ENCODE data around the gene FABP3. TPM values are rescaled to one million over a fixed set of nuclear protein-coding genes. Genes with fewer than 3 reads are reported as not detected.

Gene FABP3
- total and polyA plus RNA-seq, 2 donors (not counting 3 experiments of a cell fraction or from before 2014, with no cell fraction given): 0.84 to 2.6 TPM

DNA sequence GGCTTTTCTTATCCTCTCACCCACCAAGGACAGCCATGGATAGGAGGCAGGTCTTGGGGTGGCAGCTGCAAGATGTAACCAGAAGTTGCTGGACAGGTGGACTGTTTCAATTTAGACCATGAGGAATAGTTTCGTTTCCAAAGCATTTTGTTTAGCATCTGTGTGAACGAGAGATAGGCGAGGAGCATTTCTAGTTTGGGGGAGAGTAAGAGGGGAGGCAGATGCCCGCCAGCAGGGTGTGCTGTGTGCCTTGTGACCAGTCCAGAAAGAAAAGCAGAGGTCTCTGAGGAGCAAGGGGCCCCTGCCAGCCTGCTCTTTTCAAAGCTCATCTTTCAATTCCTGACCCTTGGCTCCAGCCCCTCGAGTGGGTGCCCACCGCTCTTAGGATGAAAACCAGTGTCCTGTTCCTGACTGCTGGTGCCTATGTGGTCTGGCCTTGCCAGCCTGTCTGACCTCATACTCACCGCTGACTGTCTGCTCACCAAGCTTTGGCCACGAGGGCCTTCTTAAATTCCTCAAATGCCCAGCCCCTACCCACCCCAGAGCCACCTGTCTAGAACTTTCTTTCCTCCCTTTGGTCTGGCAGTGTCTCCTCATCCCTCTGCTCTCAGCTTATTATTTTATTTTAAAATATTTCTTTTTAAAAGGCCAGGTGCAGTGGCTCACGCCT is 48.6 kb upstream of the FABP3 start:
- POLR2A ChIA-PET: no interaction called here
- Histone ChIP-seq H3K9me1 (replicated peaks; ENCODE audit: control insufficient read depth, extremely low read depth, insufficient read depth, low read length) (no peaks in the 10 kb centered on the region), H3K4me1 (ENCODE audit: control insufficient read depth, extremely low read depth, insufficient read depth, low read length) (peaks cover 4% of the 10 kb centered on the region), H3K79me2 (ENCODE audit: control insufficient read depth, insufficient read depth, low read length) (no peaks in the 10 kb centered on the region), H3K27me3 (ENCODE audit: control insufficient read depth in 2 of 2, insufficient read depth in 2 of 2, low read length in 2 of 2) (no peaks in the 10 kb centered on the region), H3K4me2 (ENCODE audit: insufficient read depth, low read length) (no peak overlapping the region), H2AFZ (ENCODE audit: low read depth, low read length) (no peak overlapping the region), H3K4me3 (replicated peaks in 1 of 3; ENCODE audit: insufficient read depth in 1 of 3, low read depth in 1 of 3, low read length in 3 of 3) (no peak overlapping the region), H4K20me1 (replicated peaks; ENCODE audit: control insufficient read depth, extremely low read depth, insufficient read depth, low read length) (no peaks in the 10 kb centered on the region), H3K27ac (ENCODE audit: insufficient read depth, low read depth, low read length) (no peak overlapping the region), H3K36me3 (ENCODE audit: control insufficient read depth in 2 of 2, extremely low read depth in 1 of 2, insufficient read depth in 2 of 2, low read length in 2 of 2) (no peaks in the 10 kb centered on the region), H3K9ac (replicated peaks; ENCODE audit: extremely low read depth, insufficient read depth, low read length) (no peak overlapping the region), H3K9me3 (replicated peaks; ENCODE audit: control insufficient read depth, insufficient read depth, low read length) (no peaks in the 10 kb centered on the region)
- FAIRE-seq (peak; percentile 54), DNase-seq (ENCODE audit: low read depth, low spot score) (no peak)
- CTCF ChIA-PET: interaction anchor here (0.7 to 17.5 kb wide), 20 partner anchors 8 to 368 kb away, joined by 3 to 236 read pairs (median 4); partner anchors contain the start of genes FABP3, SNRNP40 and ZCCHC17
- dilution Hi-C loops (cut with MboI; ENCODE audit: extremely low pct_ligation_motif_present, low sequenced_read_pairs): no loop called here
- TF ChIP-seq POLR2AphosphoS5 (IDR thresholded peaks at IDR 0.05; ENCODE audit: insufficient read depth, low read depth, low read length): no peak
- TF ChIP-seq GATA2 (IDR thresholded peaks at IDR 0.05; ENCODE audit: insufficient read depth, insufficient read length, low read depth, low read length): no peak
- peak; percentile 28 to 57 for TF ChIP-seq CTCF (IDR thresholded peaks at IDR 0.05; ENCODE audit: extremely low read depth in 1 of 2, insufficient read depth in 1 of 2, low read depth in 1 of 2, low read length in 2 of 2)
- BruUV-seq (replicated peaks): no TSS peak
- intact Hi-C loops (cut with micrococcal nuclease): loop anchor here (1.0 kb wide), 5 partner anchors 27 to 237 kb away; partner anchors contain the start of genes FABP3 and SNRNP40

- CTCF ChIA-PET: interaction anchor here (0.7 to 17.5 kb wide), 9 partner anchors 12 to 368 kb away, joined by 3 to 236 read pairs (median 8); partner anchors contain the start of gene FABP3
- no peak overlapping the region for H3K27ac ChIP-seq (ENCODE audit: insufficient read depth, low read depth, low read length)
- H3K36me3 ChIP-seq (ENCODE audit: control insufficient read depth in 2 of 2, extremely low read depth in 1 of 2, insufficient read depth in 2 of 2, low read length in 2 of 2): no peaks in the 10 kb centered on the region
- H3K4me1 ChIP-seq (ENCODE audit: control insufficient read depth, extremely low read depth, insufficient read depth, low read length): peaks cover 4% of the 10 kb centered on the region
- no peak overlapping the region for H3K9ac ChIP-seq (replicated peaks; ENCODE audit: extremely low read depth, insufficient read depth, low read length)
- no peak overlapping the region for H3K4me2 ChIP-seq (ENCODE audit: insufficient read depth, low read length)
- H3K4me3 ChIP-seq (replicated peaks in 1 of 3; ENCODE audit: insufficient read depth in 1 of 3, low read depth in 1 of 3, low read length in 3 of 3): no peak overlapping the region
- TF ChIP-seq FOS (IDR thresholded peaks at IDR 0.05; ENCODE audit: borderline replicate concordance, insufficient read depth, low read length) (no peak), MAX (IDR thresholded peaks at IDR 0.05; ENCODE audit: insufficient read depth, insufficient read length) (no peak), POLR2A (IDR thresholded peaks at IDR 0.05; ENCODE audit: low read depth, low read length) (no peak), EZH2 (IDR thresholded peaks at IDR 0.05; ENCODE audit: borderline replicate concordance, low read depth, low read length, severe bottlenecking) (no peak), GATA2 (IDR thresholded peaks at IDR 0.05; ENCODE audit: insufficient read depth, insufficient read length, low read depth, low read length) (no peak), JUN (IDR thresholded peaks at IDR 0.05; ENCODE audit: borderline replicate concordance, insufficient read depth, insufficient read length, low read depth) (no peak), POLR2AphosphoS5 (IDR thresholded peaks at IDR 0.05; ENCODE audit: insufficient read depth, low read depth, low read length) (no peak), CTCF (IDR thresholded peaks at IDR 0.05; ENCODE audit: extremely low read depth in 1 of 2, insufficient read depth in 1 of 2, low read depth in 1 of 2, low read length in 2 of 2) (no peak), MYC (IDR thresholded peaks at IDR 0.05; ENCODE audit: low read depth, low read length) (no peak)
- no peaks in the 10 kb centered on the region for H3K27me3 ChIP-seq (ENCODE audit: control insufficient read depth in 2 of 2, insufficient read depth in 2 of 2, low read length in 2 of 2)
- no TSS peak for BruUV-seq (replicated peaks)
- intact Hi-C loops (cut with micrococcal nuclease) (no loop called here), dilution Hi-C loops (cut with MboI; ENCODE audit: extremely low pct_ligation_motif_present, low sequenced_read_pairs) (no loop called here)
- FAIRE-seq (no peak), DNase-seq (ENCODE audit: low read depth, low spot score) (no peak)
- H3K79me2 ChIP-seq (ENCODE audit: control insufficient read depth, insufficient read depth, low read length): no peaks in the 10 kb centered on the region
- no peaks in the 10 kb centered on the region for H3K9me3 ChIP-seq (replicated peaks; ENCODE audit: control insufficient read depth, insufficient read depth, low read length)
- H2AFZ ChIP-seq (ENCODE audit: low read depth, low read length): no peak overlapping the region
- no peaks in the 10 kb centered on the region for H4K20me1 ChIP-seq (replicated peaks; ENCODE audit: control insufficient read depth, extremely low read depth, insufficient read depth, low read length)
- POLR2A ChIA-PET: interaction anchor here (0.6 kb wide), 1 partner anchor 276 kb away, joined by 3 read pairs; no protein-coding TSS in a partner anchor
- no peaks in the 10 kb centered on the region for H3K9me1 ChIP-seq (replicated peaks; ENCODE audit: control insufficient read depth, extremely low read depth, insufficient read depth, low read length)
These were observed 47.8 kb upstream of the FABP3 start for GRCh38 chr1:31420716-31421115.
